Neural cell (in vitro differentiated cells): ENCODE measurements around the gene SLC6A7. TPM values are rescaled to one million over a fixed set of nuclear protein-coding genes. Genes with fewer than 3 reads are reported as not detected.

Experiments used
- H2AFZ ChIP-seq: fragments of 200-600, 300-800 bp; sonication (generic), shearing (Covaris generic); 2 replicates; pipeline ENCODE4 v1.6.0; 2014; ENCODE audit warnings: low read depth, mild to moderate bottlenecking, antibody characterized with exemption, low read length, moderate library complexity
- H3F3A ChIP-seq: fragments of 200-600 bp; shearing (Covaris generic); 2 replicates; pipeline ENCODE4 v1.6.1; 2016; ENCODE audit warnings: mild to moderate bottlenecking, moderate library complexity, mixed read lengths, antibody characterized with exemption, low read length; ENCODE audit not compliant: insufficient read depth, poor library complexity, severe bottlenecking
- H3K27ac ChIP-seq: fragments of 200-600, 300-800 bp; sonication (generic), shearing (Covaris generic); 2 replicates; pipeline ENCODE4 v1.5.1; 2014; ENCODE audit warnings: mild to moderate bottlenecking, low read length, moderate library complexity
- H3K27me3 ChIP-seq: fragments of 300-800, 200-600 bp; sonication (generic), shearing (Covaris generic); 2 replicates; pipeline ENCODE4 v1.6.0; 2014; ENCODE audit warnings: mild to moderate bottlenecking, low read depth, low read length, moderate library complexity; ENCODE audit not compliant: insufficient read depth
- H3K36me3 ChIP-seq: fragments of 300-800, 200-600 bp; sonication (generic), shearing (Covaris generic); 2 replicates; pipeline ENCODE4 v1.5.1; 2014; ENCODE audit warnings: mild to moderate bottlenecking, antibody characterized with exemption, low read length, moderate library complexity; ENCODE audit not compliant: insufficient read depth
- H3K4me2 ChIP-seq: fragments of 300-800, 200-600 bp; sonication (generic), shearing (Covaris generic); 2 replicates; pipeline ENCODE4 v1.6.0; 2014; ENCODE audit warnings: mild to moderate bottlenecking, low read length
- H3K4me3 ChIP-seq: fragments of 300-800, 200-600 bp; sonication (generic), shearing (Covaris generic); 2 replicates; pipeline ENCODE4 v1.5.1; 2014; ENCODE audit warnings: mild to moderate bottlenecking, low read length, moderate library complexity
- H3K79me2 ChIP-seq: fragments of 200-600 bp; shearing (Covaris generic); replicated peaks from 2 replicates; pipeline ENCODE4 v1.6.0; 2014; ENCODE audit warnings: mild to moderate bottlenecking, low read length, moderate library complexity; ENCODE audit not compliant: insufficient read depth
- H3K9ac ChIP-seq: fragments of 300-800, 200-600 bp; sonication (generic), shearing (Covaris generic); 2 replicates; pipeline ENCODE4 v1.6.1; 2016; ENCODE audit warnings: mild to moderate bottlenecking, low read length, mixed read lengths
- H3K9me2 ChIP-seq: fragments of 200-600 bp; shearing (Covaris generic); 2 replicates; pipeline ENCODE4 v1.6.1; 2016; ENCODE audit warnings: mild to moderate bottlenecking, low read length, mixed read lengths; ENCODE audit not compliant: insufficient read depth
- H3K9me3 ChIP-seq: fragments of 200-600, 300-800 bp; sonication (generic), shearing (Covaris generic); 2 replicates; pipeline ENCODE4 v1.6.1; 2016; ENCODE audit warnings: mild to moderate bottlenecking, mixed run types, low read length, moderate library complexity, mixed read lengths
- H4K20me1 ChIP-seq: fragments of 200-600 bp; shearing (Covaris generic); 2 replicates; pipeline ENCODE4 v1.6.1; 2016; ENCODE audit warnings: mild to moderate bottlenecking, mixed run types; ENCODE audit not compliant: insufficient read depth
- CTCF ChIP-seq: fragments of 450-650 bp; IDR thresholded peaks from 2 replicates; pipeline ENCODE4 v1.5.1; 2014; ENCODE audit warnings: antibody characterized with exemption, mild to moderate bottlenecking, moderate library complexity; ENCODE audit not compliant: poor library complexity, severe bottlenecking
- EP300 ChIP-seq: fragments of 450-650 bp; conservative IDR thresholded peaks from 2 replicates; pipeline ENCODE4 v1.6.1; 2014; ENCODE audit warnings: antibody characterized with exemption, mild to moderate bottlenecking, moderate library complexity; ENCODE audit not compliant: poor library complexity, severe bottlenecking
- EZH2 ChIP-seq: fragments of 200-600, 300-800 bp; shearing (Covaris generic), sonication (generic); IDR thresholded peaks from 2 replicates; pipeline ENCODE4 v1.6.1; 2014; ENCODE audit warnings: antibody characterized with exemption, low read length, borderline replicate concordance, mild to moderate bottlenecking; ENCODE audit not compliant: insufficient read depth, poor library complexity, severe bottlenecking
- MXI1 ChIP-seq: fragments of 450-650 bp; conservative IDR thresholded peaks from 2 replicates; pipeline ENCODE4 v1.6.1; 2014; ENCODE audit warnings: antibody characterized with exemption, mild to moderate bottlenecking; ENCODE audit not compliant: poor library complexity, severe bottlenecking
- POLR2AphosphoS5 ChIP-seq: IDR thresholded peaks from 2 replicates; pipeline ENCODE4 v1.6.1; 2012
- RAD21 ChIP-seq: fragments of 450-650 bp; conservative IDR thresholded peaks from 2 replicates; pipeline ENCODE4 v1.6.1; 2014; ENCODE audit warnings: antibody characterized with exemption, mild to moderate bottlenecking, moderate library complexity
- REST ChIP-seq: IDR thresholded peaks from 2 replicates; pipeline ENCODE4 v1.6.1; 2012; ENCODE audit warnings: borderline replicate concordance
- SMC3 ChIP-seq: fragments of 450-650 bp; conservative IDR thresholded peaks from 2 replicates; pipeline ENCODE4 v1.6.1; 2014; ENCODE audit warnings: antibody characterized with exemption, mild to moderate bottlenecking, moderate library complexity; ENCODE audit not compliant: poor library complexity
- TAF1 ChIP-seq: IDR thresholded peaks from 2 replicates; pipeline ENCODE4 v1.6.1; 2012; ENCODE audit warnings: low read depth
- polyA plus RNA-seq: library from polyadenylated mRNA; depleted of rRNA; stranded (reverse); fragments of >200 nt; gene quantifications from 2 replicates; pipeline ENCODE4 v1.2.3, GENCODE V29; 2014

The SLC6A7 gene
- polyA plus RNA-seq, 1 donor from 2014 or later, result 4.6 TPM

- Histone ChIP-seq H3K27me3 (no peaks in the 10 kb centered on the region), H3K9me3 (no peaks in the 10 kb centered on the region), H3K9me2 (no peaks in the 10 kb centered on the region), H3K4me2 (no peak overlapping the region), H3K27ac (no peak overlapping the region), H3K4me3 (no peak overlapping the region), H3K9ac (no peak overlapping the region), H3K79me2 (no peaks in the 10 kb centered on the region), H4K20me1 (no peaks in the 10 kb centered on the region), H3F3A (no peaks in the 10 kb centered on the region), H3K36me3 (no peaks in the 10 kb centered on the region), H2AFZ (no peak overlapping the region)
- TF ChIP-seq RAD21 (no peak), CTCF (no peak), MXI1 (no peak), SMC3 (no peak), EP300 (no peak), POLR2AphosphoS5 (no peak), EZH2 (no peak), REST (no peak), TAF1 (no peak)
Measured at GRCh38 chr5:150158170-150158949, 31.5 kb upstream of the SLC6A7 start.

GRCh38 chr5:150159031-150159430, 30.8 kb upstream of the SLC6A7 start:
- Histone ChIP-seq H3K9me2 (no peaks in the 10 kb centered on the region), H3K4me3 (no peak overlapping the region)
- TF ChIP-seq TAF1 (no peak), RAD21 (no peak), POLR2AphosphoS5 (no peak), EZH2 (no peak), CTCF (no peak), MXI1 (no peak), EP300 (no peak), SMC3 (no peak), REST (no peak)

More at GRCh38 chr5:150159031-150159430, 30.8 kb upstream of the SLC6A7 start:
- Histone ChIP-seq H3K36me3 (no peaks in the 10 kb centered on the region), H3K27ac (no peak overlapping the region), H3K9ac (no peak overlapping the region), H3K4me2 (no peak overlapping the region), H3F3A (no peaks in the 10 kb centered on the region), H2AFZ (no peak overlapping the region), H3K27me3 (no peaks in the 10 kb centered on the region), H3K9me3 (no peaks in the 10 kb centered on the region), H3K79me2 (no peaks in the 10 kb centered on the region), H4K20me1 (no peaks in the 10 kb centered on the region)
